ENCODE results near the gene IL2RA.

IL2RA gene

GRCh38 chr10:5976512-5977470, 85.4 kb downstream of the IL2RA start:
- H2AFZ ChIP-seq (ENCODE audit: low read depth): peak overlapping the region; percentile 92
- no peaks in the 10 kb centered on the region for H4K20me1 ChIP-seq (ENCODE audit: insufficient read depth)
- H3K4me1 ChIP-seq (ENCODE audit: low read depth, poor library complexity, severe bottlenecking): peaks cover 33% of the 10 kb centered on the region
- no peaks in the 10 kb centered on the region for H3K27me3 ChIP-seq (ENCODE audit: insufficient read depth, low read depth)
- no peak for TF ChIP-seq CTCF (conservative IDR thresholded peaks at IDR 0.05; ENCODE audit: low read depth, low read length)
- H3K79me2 ChIP-seq (ENCODE audit: insufficient read depth, low read depth): peaks cover 44% of the 10 kb centered on the region
- peak overlapping the region; percentile 93 for H3K4me2 ChIP-seq
- H3K27ac ChIP-seq: peak overlapping the region; percentile 92
- no peak overlapping the region for H3K4me3 ChIP-seq (IDR thresholded peaks at IDR 0.05; ENCODE audit: insufficient read depth, low read depth, low read length)
- peak overlapping the region; percentile 95 for H3K9ac ChIP-seq
- H3K36me3 ChIP-seq (ENCODE audit: insufficient read depth): no peaks in the 10 kb centered on the region

- H4K20me1 ChIP-seq (ENCODE audit: insufficient read depth): no peaks in the 10 kb centered on the region
- peak overlapping the region; percentile 92 for H2AFZ ChIP-seq (ENCODE audit: low read depth)
- no peaks in the 10 kb centered on the region for H3K27me3 ChIP-seq (ENCODE audit: insufficient read depth, low read depth)
- peak overlapping the region; percentile 92 for H3K27ac ChIP-seq
- H3K4me2 ChIP-seq: peak overlapping the region; percentile 93
- no peaks in the 10 kb centered on the region for H3K36me3 ChIP-seq (ENCODE audit: insufficient read depth)
- H3K4me3 ChIP-seq (IDR thresholded peaks at IDR 0.05; ENCODE audit: insufficient read depth, low read depth, low read length): no peak overlapping the region
- peaks cover 53% of the 10 kb centered on the region for H3K79me2 ChIP-seq (ENCODE audit: insufficient read depth, low read depth)
- H3K4me1 ChIP-seq (ENCODE audit: low read depth, poor library complexity, severe bottlenecking): peaks cover 37% of the 10 kb centered on the region
- no peak for TF ChIP-seq CTCF (conservative IDR thresholded peaks at IDR 0.05; ENCODE audit: low read depth, low read length)
- H3K9ac ChIP-seq: peak overlapping the region; percentile 95
Observed at GRCh38 chr10:5975641-5976473, 86.3 kb downstream of the IL2RA start.

- Histone ChIP-seq H4K20me1 (ENCODE audit: insufficient read depth) (no peaks in the 10 kb centered on the region), H3K36me3 (ENCODE audit: insufficient read depth) (no peaks in the 10 kb centered on the region), H3K9ac (no peak overlapping the region), H3K79me2 (ENCODE audit: insufficient read depth, low read depth) (peaks cover 72% of the 10 kb centered on the region), H2AFZ (ENCODE audit: low read depth) (no peak overlapping the region), H3K4me3 (IDR thresholded peaks at IDR 0.05; ENCODE audit: insufficient read depth, low read depth, low read length) (no peak overlapping the region), H3K4me2 (no peak overlapping the region), H3K4me1 (ENCODE audit: low read depth, poor library complexity, severe bottlenecking) (peaks cover 24% of the 10 kb centered on the region), H3K27ac (no peak overlapping the region), H3K27me3 (ENCODE audit: insufficient read depth, low read depth) (no peaks in the 10 kb centered on the region)
- TF ChIP-seq CTCF (conservative IDR thresholded peaks at IDR 0.05; ENCODE audit: low read depth, low read length): no peak
Observed at GRCh38 chr10:5973069-5973468, 89.1 kb downstream of the IL2RA start.

GRCh38 chr10:5971886-5972285, 90.3 kb downstream of the IL2RA start:
- no peak overlapping the region for H3K4me3 ChIP-seq (IDR thresholded peaks at IDR 0.05; ENCODE audit: insufficient read depth, low read depth, low read length)
- peaks cover 24% of the 10 kb centered on the region for H3K4me1 ChIP-seq (ENCODE audit: low read depth, poor library complexity, severe bottlenecking)
- TF ChIP-seq CTCF (conservative IDR thresholded peaks at IDR 0.05; ENCODE audit: low read depth, low read length): no peak
- H3K27ac ChIP-seq: no peak overlapping the region
- H2AFZ ChIP-seq (ENCODE audit: low read depth): no peak overlapping the region
- H3K9ac ChIP-seq: no peak overlapping the region
- no peak overlapping the region for H3K4me2 ChIP-seq
- peaks cover 72% of the 10 kb centered on the region for H3K79me2 ChIP-seq (ENCODE audit: insufficient read depth, low read depth)
- no peaks in the 10 kb centered on the region for H3K36me3 ChIP-seq (ENCODE audit: insufficient read depth)
- H4K20me1 ChIP-seq (ENCODE audit: insufficient read depth): no peaks in the 10 kb centered on the region
- no peaks in the 10 kb centered on the region for H3K27me3 ChIP-seq (ENCODE audit: insufficient read depth, low read depth)

Measured in KMS-11 (cell line).